Measurements from ENCODE around the gene EFEMP2. TPM values are rescaled to one million over a fixed set of nuclear protein-coding genes. Genes with fewer than 3 reads are reported as not detected.

EFEMP2 gene
- total RNA-seq, 1 experiment from 2014 or later, result 1.4 TPM

DNA sequence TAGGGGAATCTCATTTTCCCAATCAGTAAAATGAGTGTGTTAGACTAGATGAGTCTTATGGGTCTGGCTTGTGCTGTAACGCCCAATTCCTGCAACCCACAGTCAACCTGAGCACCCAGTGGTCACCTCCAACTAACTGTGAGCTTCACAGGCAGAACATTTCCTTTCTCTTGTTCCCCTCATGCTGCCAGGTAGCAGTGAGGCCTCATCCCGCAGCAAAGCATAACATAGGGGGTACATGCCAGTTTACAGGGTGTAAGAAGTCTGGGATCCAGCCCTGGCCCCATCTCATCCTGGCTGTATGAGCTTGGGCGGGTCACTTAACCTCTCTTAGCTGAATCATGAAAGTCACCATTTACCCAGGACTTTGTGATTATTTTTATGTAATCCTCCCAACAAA, 3.7 kb downstream of the EFEMP2 start:
- no peaks in the 10 kb centered on the region for H3K36me3 ChIP-seq (ENCODE audit: control insufficient read depth, insufficient read depth, low read length)
- no TSS peak for BruUV-seq (replicated peaks)
- no peaks in the 10 kb centered on the region for H3K9me3 ChIP-seq
- Mint-ChIP-seq H3K4me3 (ENCODE audit: unreplicated experiment) (no peak overlapping the region), H3K27ac (ENCODE audit: unreplicated experiment) (peak overlapping the region; percentile 9), H3K36me3 (ENCODE audit: insufficient read depth, unreplicated experiment) (peaks cover 47% of the 10 kb centered on the region), H3K4me1 (ENCODE audit: low read depth, unreplicated experiment) (peaks cover 6% of the 10 kb centered on the region), H3K27me3 (ENCODE audit: insufficient read depth, unreplicated experiment) (no peaks in the 10 kb centered on the region), H3K9me3 (ENCODE audit: unreplicated experiment) (no peaks in the 10 kb centered on the region)
- TF ChIP-seq, protein P1, sequence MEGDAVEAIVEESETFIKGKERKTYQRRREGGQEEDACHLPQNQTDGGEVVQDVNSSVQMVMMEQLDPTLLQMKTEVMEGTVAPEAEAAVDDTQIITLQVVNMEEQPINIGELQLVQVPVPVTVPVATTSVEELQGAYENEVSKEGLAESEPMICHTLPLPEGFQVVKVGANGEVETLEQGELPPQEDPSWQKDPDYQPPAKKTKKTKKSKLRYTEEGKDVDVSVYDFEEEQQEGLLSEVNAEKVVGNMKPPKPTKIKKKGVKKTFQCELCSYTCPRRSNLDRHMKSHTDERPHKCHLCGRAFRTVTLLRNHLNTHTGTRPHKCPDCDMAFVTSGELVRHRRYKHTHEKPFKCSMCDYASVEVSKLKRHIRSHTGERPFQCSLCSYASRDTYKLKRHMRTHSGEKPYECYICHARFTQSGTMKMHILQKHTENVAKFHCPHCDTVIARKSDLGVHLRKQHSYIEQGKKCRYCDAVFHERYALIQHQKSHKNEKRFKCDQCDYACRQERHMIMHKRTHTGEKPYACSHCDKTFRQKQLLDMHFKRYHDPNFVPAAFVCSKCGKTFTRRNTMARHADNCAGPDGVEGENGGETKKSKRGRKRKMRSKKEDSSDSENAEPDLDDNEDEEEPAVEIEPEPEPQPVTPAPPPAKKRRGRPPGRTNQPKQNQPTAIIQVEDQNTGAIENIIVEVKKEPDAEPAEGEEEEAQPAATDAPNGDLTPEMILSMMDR (IDR thresholded peaks at IDR 0.05; ENCODE audit: insufficient read depth in 1 of 2, low read depth in 1 of 2, low read length in 1 of 2, severe bottlenecking in 1 of 2, unreplicated experiment in 1 of 2), result no peak
- intact Hi-C loops (cut with micrococcal nuclease; ENCODE audit: unreplicated experiment), result no loop called here
- CTCF ChIA-PET, result interaction anchor here (1.1 to 4.3 kb wide), 4 partner anchors 9 to 117 kb away, joined by 4 to 39 read pairs (median 24); partner anchors contain the start of genes FIBP and MUS81
- H3K27me3 ChIP-seq (replicated peaks; ENCODE audit: control insufficient read depth, insufficient read depth, low read length), result no peaks in the 10 kb centered on the region
- POLR2A ChIA-PET, result interaction anchor here (0.8 to 2.2 kb wide), 3 partner anchors 8 to 22 kb away, joined by 4 to 9 read pairs (median 5); no protein-coding TSS in a partner anchor
- H3K4me3 ChIP-seq (ENCODE audit: low read depth, low read length), result no peak overlapping the region
- H3K4me1 ChIP-seq, result 0 out of 2 replicates have a peak, but pooled peaks cover 3% of the 10 kb centered on the region
- DNase-seq, result no peak

DNA sequence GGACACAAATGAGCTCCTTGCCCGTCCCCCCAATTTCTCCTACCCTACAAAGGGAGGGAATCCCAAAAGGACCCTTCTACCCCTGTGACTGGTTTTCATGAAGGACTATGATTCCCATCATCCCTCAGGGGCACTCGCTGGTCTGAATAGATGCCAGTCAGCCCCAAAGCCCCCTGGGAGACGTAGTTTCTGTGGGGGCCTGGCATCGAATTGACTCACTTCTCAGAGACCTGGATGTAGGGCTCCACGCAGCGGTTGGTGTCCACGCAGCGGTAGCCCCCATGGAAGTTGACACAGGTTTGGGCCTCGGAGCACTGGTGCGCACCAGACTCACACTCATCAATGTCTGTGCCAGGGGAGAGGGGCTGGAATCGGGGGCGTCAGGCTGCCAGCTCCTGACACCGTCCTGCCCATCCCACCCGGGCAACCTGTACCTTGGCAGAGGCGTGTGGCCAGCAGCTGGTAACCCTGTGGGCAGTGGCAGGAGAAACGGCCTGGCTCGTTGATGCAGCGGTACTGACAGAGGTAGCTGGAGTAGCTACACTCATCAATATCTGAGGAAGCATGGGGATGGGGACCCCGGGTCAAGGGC, 4.4 kb downstream of the EFEMP2 start:
- CTCF ChIA-PET, result interaction anchor here (2.3 to 4.3 kb wide), 2 partner anchors 17 to 20 kb away, joined by 11 to 37 read pairs; partner anchors contain the start of gene FIBP
- Histone ChIP-seq H3K9me3 (no peaks in the 10 kb centered on the region), H3K36me3 (ENCODE audit: control insufficient read depth, insufficient read depth, low read length) (no peaks in the 10 kb centered on the region), H3K27me3 (replicated peaks; ENCODE audit: control insufficient read depth, insufficient read depth, low read length) (no peaks in the 10 kb centered on the region), H3K4me3 (ENCODE audit: low read depth, low read length) (no peak overlapping the region), H3K4me1 (no peaks in the 10 kb centered on the region)
- no peak overlapping the region for H3K4me3 Mint-ChIP-seq (ENCODE audit: unreplicated experiment)
- POLR2A ChIA-PET, result interaction anchor here (2.2 kb wide), 1 partner anchor 9 kb away, joined by 9 read pairs; no protein-coding TSS in a partner anchor
- no peak overlapping the region for H3K27ac Mint-ChIP-seq (ENCODE audit: unreplicated experiment)
- TF ChIP-seq, protein P1 (IDR thresholded peaks at IDR 0.05; ENCODE audit: insufficient read depth in 1 of 2, low read depth in 1 of 2, low read length in 1 of 2, severe bottlenecking in 1 of 2, unreplicated experiment in 1 of 2), result no peak
- BruUV-seq (replicated peaks), result no TSS peak
- DNase-seq, result no peak
- peaks cover 4% of the 10 kb centered on the region for H3K4me1 Mint-ChIP-seq (ENCODE audit: low read depth, unreplicated experiment)
- peaks cover 50% of the 10 kb centered on the region for H3K36me3 Mint-ChIP-seq (ENCODE audit: insufficient read depth, unreplicated experiment)
- H3K27me3 Mint-ChIP-seq (ENCODE audit: insufficient read depth, unreplicated experiment), result no peaks in the 10 kb centered on the region
- no peaks in the 10 kb centered on the region for H3K9me3 Mint-ChIP-seq (ENCODE audit: unreplicated experiment)
- intact Hi-C loops (cut with micrococcal nuclease; ENCODE audit: unreplicated experiment), result no loop called here

DNA sequence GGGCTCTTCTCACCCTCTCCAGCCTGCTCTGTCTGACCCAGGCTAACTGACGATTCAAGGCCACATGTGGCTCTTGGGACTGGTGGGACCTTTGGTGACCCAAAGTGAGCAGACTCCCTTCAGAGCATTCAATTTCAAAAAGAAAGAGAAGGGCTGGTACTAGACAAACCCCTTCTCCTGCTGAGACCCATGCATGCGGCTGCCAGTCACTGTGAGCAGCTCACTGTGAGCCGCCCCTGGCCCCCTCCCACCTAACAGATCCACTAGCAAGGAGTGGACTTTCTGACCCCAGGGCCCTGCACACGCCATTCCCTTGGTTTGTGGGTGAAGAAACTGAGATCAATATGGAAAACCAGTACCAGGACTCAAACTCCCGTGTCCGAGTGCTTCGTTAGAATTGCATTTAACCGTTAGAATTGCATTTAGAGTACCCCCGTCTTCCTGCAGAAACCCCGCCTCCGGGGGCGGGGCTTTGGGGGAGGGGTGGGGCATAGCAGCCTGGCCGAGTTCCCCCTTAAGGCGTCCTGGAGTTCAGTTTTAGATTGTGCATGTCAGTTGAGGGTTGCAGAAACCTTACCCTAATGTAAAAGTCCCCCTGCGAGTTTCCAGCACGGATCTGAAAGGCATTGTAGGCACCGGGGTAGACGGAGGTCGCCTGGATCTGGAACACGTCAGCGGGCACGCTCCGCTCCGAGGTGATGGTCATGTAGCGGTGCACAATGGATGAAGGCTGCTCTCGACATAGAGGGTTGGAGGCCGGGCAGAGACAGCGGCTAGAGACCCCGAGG, 5.1 kb downstream of the EFEMP2 start:
- CTCF ChIA-PET, result interaction anchor here (4.3 kb wide), 1 partner anchor 21 kb away, joined by 37 read pairs; the partner anchor contains the start of gene FIBP
- no peak for DNase-seq

More for the DNA sequence above, 5.1 kb downstream of the EFEMP2 start:
- POLR2A ChIA-PET, result interaction anchor here (2.2 kb wide), 1 partner anchor 8 kb away, joined by 9 read pairs; no protein-coding TSS in a partner anchor
- Mint-ChIP-seq H3K27ac (ENCODE audit: unreplicated experiment) (no peak overlapping the region), H3K27me3 (ENCODE audit: insufficient read depth, unreplicated experiment) (no peaks in the 10 kb centered on the region), H3K9me3 (ENCODE audit: unreplicated experiment) (no peaks in the 10 kb centered on the region), H3K36me3 (ENCODE audit: insufficient read depth, unreplicated experiment) (peaks cover 55% of the 10 kb centered on the region), H3K4me3 (ENCODE audit: unreplicated experiment) (no peak overlapping the region), H3K4me1 (ENCODE audit: low read depth, unreplicated experiment) (no peaks in the 10 kb centered on the region)
- Histone ChIP-seq H3K4me3 (ENCODE audit: low read depth, low read length) (no peak overlapping the region), H3K9me3 (no peaks in the 10 kb centered on the region), H3K4me1 (no peaks in the 10 kb centered on the region), H3K27me3 (replicated peaks; ENCODE audit: control insufficient read depth, insufficient read depth, low read length) (no peaks in the 10 kb centered on the region), H3K36me3 (ENCODE audit: control insufficient read depth, insufficient read depth, low read length) (no peaks in the 10 kb centered on the region)
- BruUV-seq (replicated peaks), result no TSS peak
- TF ChIP-seq, protein P1 (IDR thresholded peaks at IDR 0.05; ENCODE audit: insufficient read depth in 1 of 2, low read depth in 1 of 2, low read length in 1 of 2, severe bottlenecking in 1 of 2, unreplicated experiment in 1 of 2), result no peak
- intact Hi-C loops (cut with micrococcal nuclease; ENCODE audit: unreplicated experiment), result no loop called here
